Kidney (tissue), 14 donors: ENCODE results near the gene PFN3. TPM values are rescaled to one million over a fixed set of nuclear protein-coding genes. Genes with fewer than 3 reads are reported as not detected.

ENCODE experiments used
- DNase-seq, 5 donors: peaks; one replicate each; pipeline ENCODE4 v3.0.0-alpha.2; 2013 to 2020
- FAIRE-seq: peaks from 2 replicates; lab custom pipeline; 2012; peaks lifted over from hg19 to GRCh38; lab: Jason Lieb, UNC
- H3K27ac ChIP-seq, 2 donors: one replicate each; pipeline ENCODE4 v1.7.0; 2013; ENCODE audit warnings: low read depth in 2 of 2, low read length in 2 of 2, inconsistent platforms in 1 of 2
- H3K27me3 ChIP-seq: one replicate; pipeline ENCODE4 v1.7.1; 2013; ENCODE audit warnings: low read length, inconsistent platforms; ENCODE audit not compliant: control insufficient read depth, insufficient read depth
- H3K36me3 ChIP-seq, 3 donors: one replicate each; pipeline versions ENCODE4 v1.7.0 to v1.7.1; 2013; ENCODE audit warnings: low read length in 3 of 3, control low read depth in 1 of 3, inconsistent platforms in 1 of 3; ENCODE audit not compliant: insufficient read depth in 3 of 3, control insufficient read depth in 2 of 3
- H3K4me1 ChIP-seq, 3 donors: one replicate each; pipeline versions ENCODE4 v1.7.0 to v1.7.1; 2013; ENCODE audit warnings: low read length in 3 of 3, inconsistent platforms in 1 of 3, low read depth in 1 of 3; ENCODE audit not compliant: control insufficient read depth in 2 of 3, insufficient read depth in 2 of 3
- H3K4me3 ChIP-seq, 3 donors: one replicate each; pipeline versions ENCODE4 v1.7.0 to v1.8.1; 2013; ENCODE audit warnings: low read length in 3 of 3, control low read depth in 1 of 3, inconsistent platforms in 1 of 3
- H3K9ac ChIP-seq, 3 donors: one replicate each; pipeline versions ENCODE4 v1.7.0 to v1.7.1; 2013; ENCODE audit warnings: low read length in 3 of 3, control low read depth in 1 of 3, inconsistent platforms in 1 of 3
- H3K9me3 ChIP-seq, 3 donors: one replicate each; pipeline versions ENCODE4 v1.7.0 to v1.7.1; 2013; ENCODE audit warnings: low read length in 3 of 3, control low read depth in 1 of 3, inconsistent platforms in 1 of 3; ENCODE audit not compliant: control insufficient read depth in 2 of 3, insufficient read depth in 1 of 3
- intact Hi-C: fragments of 100-400 bp; cut with DNase I; formaldehyde crosslinking; loops from one replicate; pipeline ENCODE4 v1.11.1; 2022
- polyA plus RNA-seq: library from polyadenylated mRNA; stranded (reverse); fragments of 350-450 nt; fragmentation: Illumina TruSeq; extraction: RNeasy Lipid Tissue Mini Kit (QIAGEN cat#74804); gene quantifications from one replicate; pipeline ENCODE4 v1.2.3, GENCODE V29; 2014; ENCODE audit warnings: low read depth, low replicate concordance; ENCODE audit not compliant: insufficient read depth
- total RNA-seq: library from RNA; stranded (reverse); fragmentation: NEBNext Ultra II Directional; extraction: Animal tissue kit (Norgen Biotek cat#: 25700); gene quantifications from one replicate; pipeline ENCODE4 v1.2.1, GENCODE V29; 2021
- TF ChIP-seq, protein P1 (sequence below): IDR thresholded peaks from 3 replicates; pipeline ENCODE4 v1.5.1; 2012; ENCODE audit warnings: mild to moderate bottlenecking, moderate library complexity, borderline replicate concordance; ENCODE audit not compliant: insufficient read depth; ENCODE audit errors: extremely low read depth
- donor health status: control.
- donor health status: control.
- donor health status: control.
- donor health status: control.
- donor health status: control.
- donor health status: DM: yes; HTN: yes; CAD: no.
- donor health status: Normal renal cell carcinoma (clear cell type).

Gene PFN3
- total and polyA plus RNA-seq, 2 donors from 2014 or later = not detected

DNA sequence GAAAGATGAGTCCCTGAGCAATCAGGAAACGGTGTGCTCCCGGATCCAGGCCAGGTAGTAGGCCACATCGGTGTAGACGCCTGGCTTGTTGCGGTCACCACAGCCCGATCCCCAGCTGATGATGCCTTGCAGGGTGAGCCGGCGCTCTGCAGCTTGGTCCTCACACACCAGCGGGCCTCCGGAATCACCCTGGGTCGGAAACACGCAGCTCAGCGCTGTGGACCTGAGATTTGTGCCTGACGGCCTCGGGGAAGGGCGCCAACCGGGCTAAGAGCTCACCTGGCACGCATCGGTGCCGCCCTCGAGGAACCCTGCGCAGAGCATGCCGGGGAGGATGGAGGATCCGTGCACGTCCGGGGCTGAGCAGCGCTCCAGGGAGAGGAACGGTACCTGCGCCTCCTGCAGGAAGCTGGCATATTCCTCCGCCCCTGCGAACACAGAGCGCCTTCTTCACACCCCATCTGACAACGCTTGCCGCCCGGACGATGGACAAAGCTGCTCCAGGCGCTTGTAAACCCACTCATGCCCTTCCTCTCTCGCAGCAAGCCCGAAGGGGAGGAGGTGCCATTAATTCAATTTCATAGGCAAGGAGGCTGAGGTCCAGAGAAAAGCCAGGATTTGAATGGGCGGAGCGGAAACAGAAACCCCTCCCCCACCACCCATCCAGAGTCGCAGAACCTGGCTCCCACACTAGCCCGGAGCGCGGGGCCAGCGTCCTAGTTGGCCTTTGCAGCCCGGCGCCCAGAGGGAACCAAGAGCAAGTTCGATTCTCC, 2.0 kb upstream of the PFN3 start:
- no peak overlapping the region for H3K9ac ChIP-seq
- H3K27ac ChIP-seq = no peak overlapping the region
- TF ChIP-seq, protein P1, sequence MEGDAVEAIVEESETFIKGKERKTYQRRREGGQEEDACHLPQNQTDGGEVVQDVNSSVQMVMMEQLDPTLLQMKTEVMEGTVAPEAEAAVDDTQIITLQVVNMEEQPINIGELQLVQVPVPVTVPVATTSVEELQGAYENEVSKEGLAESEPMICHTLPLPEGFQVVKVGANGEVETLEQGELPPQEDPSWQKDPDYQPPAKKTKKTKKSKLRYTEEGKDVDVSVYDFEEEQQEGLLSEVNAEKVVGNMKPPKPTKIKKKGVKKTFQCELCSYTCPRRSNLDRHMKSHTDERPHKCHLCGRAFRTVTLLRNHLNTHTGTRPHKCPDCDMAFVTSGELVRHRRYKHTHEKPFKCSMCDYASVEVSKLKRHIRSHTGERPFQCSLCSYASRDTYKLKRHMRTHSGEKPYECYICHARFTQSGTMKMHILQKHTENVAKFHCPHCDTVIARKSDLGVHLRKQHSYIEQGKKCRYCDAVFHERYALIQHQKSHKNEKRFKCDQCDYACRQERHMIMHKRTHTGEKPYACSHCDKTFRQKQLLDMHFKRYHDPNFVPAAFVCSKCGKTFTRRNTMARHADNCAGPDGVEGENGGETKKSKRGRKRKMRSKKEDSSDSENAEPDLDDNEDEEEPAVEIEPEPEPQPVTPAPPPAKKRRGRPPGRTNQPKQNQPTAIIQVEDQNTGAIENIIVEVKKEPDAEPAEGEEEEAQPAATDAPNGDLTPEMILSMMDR = peak; percentile 37
- peak; percentile 85 to 91 (median 88) for DNase-seq
- intact Hi-C loops = no loop called here
- H3K4me3 ChIP-seq = peak overlapping the region in 1 of 3 donors; percentile 2
- no peak for FAIRE-seq
- no peaks in the 10 kb centered on the region for H3K36me3 ChIP-seq
- peaks cover 19% of the 10 kb centered on the region for H3K27me3 ChIP-seq
- H3K9me3 ChIP-seq = no peaks in the 10 kb centered on the region
- H3K4me1 ChIP-seq = peaks cover 0 to 32% (median 0%) of the 10 kb centered on the region in 3 donors

GRCh38 chr5:177397875-177398390, 2.5 kb downstream of the PFN3 start:
- TF ChIP-seq, protein P1 = no peak
- Histone ChIP-seq H3K9ac (no peak overlapping the region), H3K27ac (no peak overlapping the region), H3K4me3 (no peak overlapping the region), H3K4me1 (peaks cover 0 to 14% (median 0%) of the 10 kb centered on the region in 3 donors), H3K27me3 (peaks cover 18% of the 10 kb centered on the region), H3K9me3 (no peaks in the 10 kb centered on the region), H3K36me3 (no peaks in the 10 kb centered on the region)
- DNase-seq = peak in 1 of 5 donors; percentile 77
- intact Hi-C loops = no loop called here
- FAIRE-seq = no peak

GRCh38 chr5:177396807-177397206, 3.7 kb downstream of the PFN3 start:
- no peak overlapping the region for H3K27ac ChIP-seq
- TF ChIP-seq, protein P1 = no peak

More at GRCh38 chr5:177396807-177397206, 3.7 kb downstream of the PFN3 start:
- intact Hi-C loops = no loop called here
- DNase-seq = no peak
- H3K27me3 ChIP-seq = peaks cover 9% of the 10 kb centered on the region
- H3K9ac ChIP-seq = no peak overlapping the region
- H3K4me1 ChIP-seq = peaks cover 0 to 5% (median 0%) of the 10 kb centered on the region in 3 donors
- H3K4me3 ChIP-seq = no peak overlapping the region
- FAIRE-seq = no peak
- H3K9me3 ChIP-seq = no peaks in the 10 kb centered on the region
- no peaks in the 10 kb centered on the region for H3K36me3 ChIP-seq
